ENCODE measurements around the gene ARID1A.
A peak's percentile ranks its signal among the peaks of the same experiment; 100 is the strongest.

ARID1A gene

GRCh38 chr1:26759531-26759930 is 63.7 kb downstream of the ARID1A start:
- DNase-seq (ENCODE audit: low spot score) = no peak

GRCh38 chr1:26761217-26761616 is 65.4 kb downstream of the ARID1A start:
- no peak for DNase-seq (ENCODE audit: low spot score)

GRCh38 chr1:26767714-26768113 is 71.9 kb downstream of the ARID1A start:
- no peak for DNase-seq (ENCODE audit: low spot score)

- DNase-seq (ENCODE audit: low spot score) = no peak
Measured at GRCh38 chr1:26768755-26769154, 72.9 kb downstream of the ARID1A start.

- no peak for DNase-seq (ENCODE audit: low spot score)
Measured at GRCh38 chr1:26771285-26771642, 75.4 kb downstream of the ARID1A start.

GRCh38 chr1:26771643-26772321 is 76.0 kb downstream of the ARID1A start:
- DNase-seq (ENCODE audit: low spot score) = no peak

GRCh38 chr1:26772687-26773086 is 76.9 kb downstream of the ARID1A start:
- DNase-seq (ENCODE audit: low spot score) = no peak

- no peak for DNase-seq (ENCODE audit: low spot score)
Measured at GRCh38 chr1:26774462-26774861, 78.6 kb downstream of the ARID1A start.

- DNase-seq (ENCODE audit: low spot score) = no peak
Measured at GRCh38 chr1:26775666-26776065, 79.9 kb downstream of the ARID1A start.

- DNase-seq (ENCODE audit: low spot score) = no peak
Measured at GRCh38 chr1:26779098-26779668, 83.4 kb downstream of the ARID1A start.

- DNase-seq (ENCODE audit: low spot score) = no peak
Measured at GRCh38 chr1:26780344-26780957, 84.6 kb downstream of the ARID1A start.

- no peak for DNase-seq (ENCODE audit: low spot score)
Measured at GRCh38 chr1:26781206-26781825, 85.5 kb downstream of the ARID1A start.

- no peak for DNase-seq (ENCODE audit: low spot score)
Measured at GRCh38 chr1:26782521-26783212, 86.9 kb downstream of the ARID1A start.

- DNase-seq (ENCODE audit: low spot score) = no peak
Measured at GRCh38 chr1:26783646-26784022, 87.8 kb downstream of the ARID1A start.

- no peak for DNase-seq (ENCODE audit: low spot score)
Measured at GRCh38 chr1:26784023-26784871, 88.4 kb downstream of the ARID1A start.

GRCh38 chr1:26784886-26785285 is 89.1 kb downstream of the ARID1A start:
- no peak for DNase-seq (ENCODE audit: low spot score)

GRCh38 chr1:26785611-26786436 is 90.0 kb downstream of the ARID1A start:
- no peak for DNase-seq (ENCODE audit: low spot score)

GRCh38 chr1:26786437-26787380 is 90.9 kb downstream of the ARID1A start:
- DNase-seq (ENCODE audit: low spot score) = peak; percentile 72

GRCh38 chr1:26787381-26787705 is 91.5 kb downstream of the ARID1A start:
- DNase-seq (ENCODE audit: low spot score) = peak; percentile 79

Data from NAMALWA (cell line).